BLaER1 (cell line): ENCODE measurements around the gene FOSL1.

Experiments used
- H3K27ac ChIP-seq: shearing (Covaris generic); formaldehyde crosslinking; 2 replicates; pipeline ENCODE4 v1.8.1; 2022
- H3K27me3 ChIP-seq: shearing (Covaris generic); formaldehyde crosslinking; 2 replicates; pipeline ENCODE4 v1.8.1; 2022
- H3K36me3 ChIP-seq: shearing (Covaris generic); formaldehyde crosslinking; 2 replicates; pipeline ENCODE4 v1.8.1; 2022
- H3K4me1 ChIP-seq: shearing (Covaris generic); formaldehyde crosslinking; 2 replicates; pipeline ENCODE4 v1.8.1; 2022
- H3K4me2 ChIP-seq: shearing (Covaris generic); formaldehyde crosslinking; 2 replicates; pipeline ENCODE4 v1.8.1; 2022
- H3K4me3 ChIP-seq: shearing (Covaris generic); formaldehyde crosslinking; 2 replicates; pipeline ENCODE4 v1.8.1; 2022
- H3K9ac ChIP-seq: shearing (Covaris generic); formaldehyde crosslinking; 2 replicates; pipeline ENCODE4 v1.8.1; 2022
- H3K9me3 ChIP-seq: shearing (Covaris generic); formaldehyde crosslinking; 2 replicates; pipeline ENCODE4 v1.8.1; 2022
- H4K20me1 ChIP-seq: shearing (Covaris generic); formaldehyde crosslinking; 2 replicates; pipeline ENCODE4 v1.8.1; 2022
- Cebpa-rat ChIP-seq: shearing (Covaris generic); IDR thresholded peaks from 2 replicates; pipeline ENCODE4 v1.8.1; 2022

FOSL1 gene

GRCh38 chr11:65900125-65900898 is at the start of gene FOSL1:
Gene FOSL1, minus strand, starts transcription at chr11:65900388. Its CDS starts 49 bp downstream, at chr11:65900339.
- peak within 1 kb of the TSS; percentile 73 for H3K4me3 ChIP-seq
- H3K9me3 ChIP-seq: no peaks in the 10 kb centered on the region
- H3K27me3 ChIP-seq: peaks cover 61% of the 10 kb centered on the region
- TF ChIP-seq Cebpa-rat: no peak
- H3K9ac ChIP-seq: peak within 1 kb of the TSS; percentile 78
- H4K20me1 ChIP-seq: no peaks in the 10 kb centered on the region
- peaks cover 42% of the 10 kb centered on the region for H3K4me1 ChIP-seq
- peak within 1 kb of the TSS; percentile 63 for H3K27ac ChIP-seq
- no peaks in the 10 kb centered on the region for H3K36me3 ChIP-seq
- H3K4me2 ChIP-seq: peak within 1 kb of the TSS; percentile 95

GRCh38 chr11:65947603-65948125 is 47.5 kb upstream of the FOSL1 start:
- no peaks in the 10 kb centered on the region for H3K36me3 ChIP-seq
- H3K4me2 ChIP-seq: no peak overlapping the region
- H3K27me3 ChIP-seq: no peaks in the 10 kb centered on the region
- no peaks in the 10 kb centered on the region for H4K20me1 ChIP-seq
- H3K27ac ChIP-seq: no peak overlapping the region
- H3K4me3 ChIP-seq: no peak overlapping the region
- no peaks in the 10 kb centered on the region for H3K9me3 ChIP-seq
- H3K9ac ChIP-seq: no peak overlapping the region
- TF ChIP-seq Cebpa-rat: no peak
- no peaks in the 10 kb centered on the region for H3K4me1 ChIP-seq

GRCh38 chr11:65947133-65947532 is 46.9 kb upstream of the FOSL1 start:
- TF ChIP-seq Cebpa-rat: no peak
- H3K27me3 ChIP-seq: no peaks in the 10 kb centered on the region

GRCh38 chr11:65946655-65947054 is 46.5 kb upstream of the FOSL1 start:
- H3K36me3 ChIP-seq: no peaks in the 10 kb centered on the region
- H4K20me1 ChIP-seq: no peaks in the 10 kb centered on the region
- no peak overlapping the region for H3K4me2 ChIP-seq
- TF ChIP-seq Cebpa-rat: no peak
- no peak overlapping the region for H3K4me3 ChIP-seq
- no peaks in the 10 kb centered on the region for H3K27me3 ChIP-seq
- no peaks in the 10 kb centered on the region for H3K9me3 ChIP-seq
- no peak overlapping the region for H3K27ac ChIP-seq
- no peak overlapping the region for H3K9ac ChIP-seq
- H3K4me1 ChIP-seq: no peaks in the 10 kb centered on the region

More at GRCh38 chr11:65947133-65947532, 46.9 kb upstream of the FOSL1 start:
- H4K20me1 ChIP-seq: no peaks in the 10 kb centered on the region
- no peak overlapping the region for H3K4me3 ChIP-seq
- no peaks in the 10 kb centered on the region for H3K4me1 ChIP-seq
- H3K4me2 ChIP-seq: no peak overlapping the region
- H3K9me3 ChIP-seq: no peaks in the 10 kb centered on the region
- H3K9ac ChIP-seq: no peak overlapping the region
- H3K36me3 ChIP-seq: no peaks in the 10 kb centered on the region
- no peak overlapping the region for H3K27ac ChIP-seq

- no peak overlapping the region for H3K9ac ChIP-seq
- no peak overlapping the region for H3K27ac ChIP-seq
- no peaks in the 10 kb centered on the region for H3K9me3 ChIP-seq
- no peaks in the 10 kb centered on the region for H4K20me1 ChIP-seq
- H3K4me2 ChIP-seq: no peak overlapping the region
- H3K4me3 ChIP-seq: no peak overlapping the region
- H3K27me3 ChIP-seq: no peaks in the 10 kb centered on the region
- TF ChIP-seq Cebpa-rat: no peak
- H3K4me1 ChIP-seq: no peaks in the 10 kb centered on the region
- H3K36me3 ChIP-seq: no peaks in the 10 kb centered on the region
These were observed 45.9 kb upstream of the FOSL1 start for GRCh38 chr11:65945941-65946558.

GRCh38 chr11:65945430-65945911 is 45.3 kb upstream of the FOSL1 start, which contains the start of gene TSGA10IP:
Gene TSGA10IP, plus strand, starts transcription at chr11:65945480. Its CDS starts 196 bp downstream, at chr11:65945676.
- no peak within 1 kb of the TSS for H3K9ac ChIP-seq
- no peaks in the 10 kb centered on the region for H3K36me3 ChIP-seq
- no peaks in the 10 kb centered on the region for H3K4me1 ChIP-seq
- TF ChIP-seq Cebpa-rat: no peak
- no peak within 1 kb of the TSS for H3K4me3 ChIP-seq
- H3K4me2 ChIP-seq: no peak within 1 kb of the TSS
- no peak within 1 kb of the TSS for H3K27ac ChIP-seq
- no peaks in the 10 kb centered on the region for H3K27me3 ChIP-seq
- no peaks in the 10 kb centered on the region for H3K9me3 ChIP-seq
- no peaks in the 10 kb centered on the region for H4K20me1 ChIP-seq

GRCh38 chr11:65944767-65945166 is 44.6 kb upstream of the FOSL1 start:
- no peaks in the 10 kb centered on the region for H3K4me1 ChIP-seq
- H4K20me1 ChIP-seq: no peaks in the 10 kb centered on the region
- H3K4me2 ChIP-seq: no peak overlapping the region
- no peaks in the 10 kb centered on the region for H3K36me3 ChIP-seq
- H3K9me3 ChIP-seq: no peaks in the 10 kb centered on the region
- no peak for TF ChIP-seq Cebpa-rat
- H3K4me3 ChIP-seq: no peak overlapping the region
- no peak overlapping the region for H3K27ac ChIP-seq
- no peaks in the 10 kb centered on the region for H3K27me3 ChIP-seq
- H3K9ac ChIP-seq: no peak overlapping the region

- Histone ChIP-seq H3K4me2 (no peak overlapping the region), H3K27ac (no peak overlapping the region), H3K4me3 (no peak overlapping the region), H3K9ac (no peak overlapping the region), H4K20me1 (no peaks in the 10 kb centered on the region), H3K27me3 (no peaks in the 10 kb centered on the region), H3K4me1 (peaks cover under 1% of the 10 kb centered on the region; the same call in 1 of the 2 replicates), H3K9me3 (no peaks in the 10 kb centered on the region), H3K36me3 (no peaks in the 10 kb centered on the region)
- TF ChIP-seq Cebpa-rat: no peak
These were observed 44.0 kb upstream of the FOSL1 start for GRCh38 chr11:65944191-65944590.

GRCh38 chr11:65942531-65942930 is 42.3 kb upstream of the FOSL1 start:
- Histone ChIP-seq H3K36me3 (no peaks in the 10 kb centered on the region), H3K4me1 (peaks cover 8% of the 10 kb centered on the region; the same call in 1 of the 2 replicates), H3K27me3 (no peaks in the 10 kb centered on the region), H3K27ac (no peak overlapping the region), H3K9ac (no peak overlapping the region), H3K9me3 (no peaks in the 10 kb centered on the region), H4K20me1 (no peaks in the 10 kb centered on the region), H3K4me2 (no peak overlapping the region), H3K4me3 (no peak overlapping the region)
- no peak for TF ChIP-seq Cebpa-rat
